SK-MEL-5 (cell line): Measurements from ENCODE around the gene ST8SIA2. TPM values are rescaled to one million over a fixed set of nuclear protein-coding genes. Genes with fewer than 3 reads are reported as not detected.
"Not testable (repeated sequence)": the region's sequence is repeated elsewhere in the genome, so short reads cannot be mapped to it uniquely, and the experiment has no call there.

Experiments
- DNase-seq: peaks from one replicate; pipeline ENCODE4 v3.0.0-alpha.2; 2016; ENCODE audit warnings: low read depth, low spot score
- in situ Hi-C: cut with HindIII; loops from 2 replicates; pipeline ENCODE4 v1.10.0; 2016; ENCODE audit warnings: low sequenced_read_pairs, high pct_unique_total_duplicates, low pct_unique_long_range_greater_than_20kb
- total RNA-seq: library from RNA; depleted of rRNA; stranded (reverse); fragments of >200 nt; shearing (Covaris generic); gene quantifications from 2 replicates; pipeline ENCODE4 v1.2.3, GENCODE V29; 2014

The ST8SIA2 gene
- total RNA-seq, 1 experiment from 2014 or later, result 0.13 TPM

GRCh38 chr15:92462424-92463125 is 68.9 kb downstream of the ST8SIA2 start:
- no peak for DNase-seq

GRCh38 chr15:92463352-92463751 is 69.7 kb downstream of the ST8SIA2 start:
- in situ Hi-C loops, result no loop called here
- DNase-seq, result no peak

More at GRCh38 chr15:92462424-92463125, 68.9 kb downstream of the ST8SIA2 start:
- in situ Hi-C loops, result no loop called here

GRCh38 chr15:92463826-92464225 is 70.1 kb downstream of the ST8SIA2 start:
- in situ Hi-C loops, result no loop called here
- DNase-seq, result no peak

GRCh38 chr15:92466834-92467233 is 73.2 kb downstream of the ST8SIA2 start:
- in situ Hi-C loops, result no loop called here

GRCh38 chr15:92467245-92467644 is 73.6 kb downstream of the ST8SIA2 start:
- in situ Hi-C loops, result no loop called here
- no peak for DNase-seq

More at GRCh38 chr15:92466834-92467233, 73.2 kb downstream of the ST8SIA2 start:
- no peak for DNase-seq

- DNase-seq, result no peak
- in situ Hi-C loops, result no loop called here
These were observed 75.3 kb downstream of the ST8SIA2 start for GRCh38 chr15:92468991-92469390.

GRCh38 chr15:92471288-92471687 is 77.6 kb downstream of the ST8SIA2 start:
- in situ Hi-C loops, result no loop called here
- DNase-seq, result no peak

- in situ Hi-C loops, result no loop called here
- no peak for DNase-seq
These were observed 80.1 kb downstream of the ST8SIA2 start for GRCh38 chr15:92473756-92474155.

GRCh38 chr15:92479730-92480129 is 86.0 kb downstream of the ST8SIA2 start:
- in situ Hi-C loops, DNase-seq: not testable (repeated sequence)

GRCh38 chr15:92480361-92480760 is 86.7 kb downstream of the ST8SIA2 start:
- DNase-seq, result no peak
- in situ Hi-C loops, result no loop called here

GRCh38 chr15:92485441-92485840 is 91.8 kb downstream of the ST8SIA2 start:
- in situ Hi-C loops, result no loop called here
- DNase-seq, result no peak

GRCh38 chr15:92492551-92493115 is 99.0 kb downstream of the ST8SIA2 start:
- DNase-seq, result no peak
- in situ Hi-C loops, result no loop called here

- in situ Hi-C loops, result no loop called here
- no peak for DNase-seq
These were observed 101.2 kb downstream of the ST8SIA2 start for GRCh38 chr15:92494806-92495336.

GRCh38 chr15:92495446-92495845 is 101.8 kb downstream of the ST8SIA2 start:
- no peak for DNase-seq
- in situ Hi-C loops, result no loop called here

- in situ Hi-C loops, result no loop called here
These were observed 106.2 kb downstream of the ST8SIA2 start for GRCh38 chr15:92499731-92500530.

GRCh38 chr15:92502336-92502735 is 108.7 kb downstream of the ST8SIA2 start:
- in situ Hi-C loops, result no loop called here
- no peak for DNase-seq

More at GRCh38 chr15:92499731-92500530, 106.2 kb downstream of the ST8SIA2 start:
- DNase-seq, result no peak

- in situ Hi-C loops, result no loop called here
- DNase-seq, result no peak
These were observed 109.5 kb downstream of the ST8SIA2 start for GRCh38 chr15:92502930-92503857.
